Mesenchymal stem cell (in vitro differentiated cells and primary cell): Measurements from ENCODE around the gene UBB.

ENCODE experiments used
- DNase-seq: peaks from one replicate; pipeline ENCODE4 v3.0.0-alpha.2; 2013
- H2AFZ ChIP-seq: one replicate; pipeline ENCODE4 v1.6.1; 2013; ENCODE audit warnings: low read depth, mild to moderate bottlenecking, control low read depth, inconsistent platforms, low read length, moderate library complexity
- H2AK5ac ChIP-seq: 2 replicates; pipeline ENCODE4 v1.6.1; 2013; ENCODE audit warnings: low read length, moderate library complexity, mild to moderate bottlenecking, inconsistent platforms; ENCODE audit not compliant: severe bottlenecking
- H2BK120ac ChIP-seq: one replicate; pipeline ENCODE4 v1.6.1; 2013; ENCODE audit warnings: low read depth, mild to moderate bottlenecking, inconsistent platforms, low read length, moderate library complexity
- H2BK12ac ChIP-seq, 2 experiments: one replicate each; pipeline ENCODE4 v1.6.1; 2013; ENCODE audit warnings: inconsistent platforms in 2 of 2, low read length in 2 of 2, mild to moderate bottlenecking in 2 of 2, moderate library complexity in 2 of 2, control low read depth in 1 of 2
- H2BK15ac ChIP-seq: one replicate; pipeline ENCODE4 v1.6.1; 2013; ENCODE audit warnings: mild to moderate bottlenecking, low read depth, inconsistent platforms; ENCODE audit not compliant: poor library complexity, severe bottlenecking
- H2BK5ac ChIP-seq: 2 replicates; pipeline ENCODE4 v1.6.1; 2013; ENCODE audit warnings: low read depth, mild to moderate bottlenecking, low read length, control low read depth, inconsistent platforms; ENCODE audit not compliant: poor library complexity, severe bottlenecking
- H3K14ac ChIP-seq, 2 experiments: one replicate each; pipeline ENCODE4 v1.6.1; 2013; ENCODE audit warnings: inconsistent platforms in 2 of 2, low read length in 2 of 2, control low read depth in 1 of 2, mild to moderate bottlenecking in 1 of 2, moderate library complexity in 1 of 2
- H3K18ac ChIP-seq, 2 experiments: one replicate each; pipeline ENCODE4 v1.6.1; 2013; ENCODE audit warnings: inconsistent platforms in 2 of 2, low read length in 2 of 2, control low read depth in 1 of 2, low read depth in 1 of 2, mild to moderate bottlenecking in 1 of 2
- H3K23ac ChIP-seq, 2 experiments: one replicate each; pipeline ENCODE4 v1.6.1; 2013; ENCODE audit warnings: inconsistent platforms in 2 of 2, low read length in 2 of 2, mild to moderate bottlenecking in 2 of 2, moderate library complexity in 2 of 2, control low read depth in 1 of 2
- H3K27ac ChIP-seq: 2 replicates; pipeline ENCODE4 v1.5.1; 2013; ENCODE audit warnings: mild to moderate bottlenecking, moderate library complexity, low read length, control low read depth, inconsistent platforms; ENCODE audit not compliant: poor library complexity, severe bottlenecking
- H3K27me3 ChIP-seq, 2 experiments: 2 replicates each; pipeline versions ENCODE4 v1.6.1 to v1.7.0; 2013; ENCODE audit warnings: low read length in 2 of 2, mild to moderate bottlenecking in 2 of 2, moderate library complexity in 2 of 2, control low read depth in 1 of 2, inconsistent platforms in 1 of 2; ENCODE audit not compliant: control insufficient read depth in 1 of 2, insufficient read depth in 1 of 2
- H3K36me3 ChIP-seq, 2 experiments: 2 replicates each; pipeline versions ENCODE4 v1.6.1 to v1.7.0; 2013; ENCODE audit warnings: low read length in 2 of 2, control low read depth in 1 of 2, inconsistent platforms in 1 of 2, low read depth in 1 of 2, mild to moderate bottlenecking in 1 of 2; ENCODE audit not compliant: insufficient read depth in 2 of 2, control insufficient read depth in 1 of 2
- H3K4ac ChIP-seq, 2 experiments: one replicate each; pipeline ENCODE4 v1.6.1; 2013; ENCODE audit warnings: inconsistent platforms in 2 of 2, low read length in 2 of 2, mild to moderate bottlenecking in 2 of 2, moderate library complexity in 2 of 2, control low read depth in 1 of 2, low read depth in 1 of 2
- H3K4me1 ChIP-seq: 2 replicates; pipeline ENCODE4 v1.6.1; 2013; ENCODE audit warnings: low read depth, low read length, control low read depth; ENCODE audit not compliant: control insufficient read depth, insufficient read depth
- H3K4me2 ChIP-seq: 2 replicates; pipeline ENCODE4 v1.6.1; 2013; ENCODE audit warnings: low read length, mild to moderate bottlenecking, inconsistent platforms; ENCODE audit not compliant: poor library complexity, severe bottlenecking
- H3K4me3 ChIP-seq, 2 experiments: 2 replicates each; pipeline versions ENCODE4 v1.5.1 to v1.7.0; 2013; ENCODE audit warnings: low read length in 2 of 2, mild to moderate bottlenecking in 2 of 2, control low read depth in 1 of 2, low read depth in 1 of 2; ENCODE audit not compliant: insufficient read depth in 1 of 2
- H3K79me1 ChIP-seq: replicated peaks from 2 replicates; pipeline ENCODE4 v1.6.1; 2013; ENCODE audit warnings: mild to moderate bottlenecking, control low read depth, low read length, inconsistent platforms; ENCODE audit not compliant: poor library complexity, severe bottlenecking
- H3K9ac ChIP-seq: 2 replicates; pipeline ENCODE4 v1.7.0; 2013; ENCODE audit warnings: mild to moderate bottlenecking, low read length, moderate library complexity
- H3K9me3 ChIP-seq: 2 replicates; pipeline ENCODE4 v1.7.0; 2013; ENCODE audit warnings: mild to moderate bottlenecking, low read length; ENCODE audit not compliant: control insufficient read depth
- H4K8ac ChIP-seq: one replicate; pipeline ENCODE4 v1.6.1; 2013; ENCODE audit warnings: inconsistent platforms, mild to moderate bottlenecking, low read length, moderate library complexity
- H4K91ac ChIP-seq: one replicate; pipeline ENCODE4 v1.6.1; 2013; ENCODE audit warnings: mild to moderate bottlenecking, low read length, inconsistent platforms
- WGBS: methylation state at CpG from one replicate; pipeline ENCODE4 v1.1.7; 2013; ENCODE audit warnings: mixed read lengths; 5-methylcytosine and 5-hydroxymethylcytosine counted together

The UBB gene

GRCh38 chr17:16348586-16348985, 32.3 kb upstream of the UBB start:
- H2AK5ac ChIP-seq = no peak overlapping the region
- H3K23ac ChIP-seq = no peak overlapping the region
- H2BK5ac ChIP-seq = no peak overlapping the region
- no peak overlapping the region for H4K8ac ChIP-seq
- H2BK15ac ChIP-seq = no peak overlapping the region
- H3K4me3 ChIP-seq = no peak overlapping the region
- no peak overlapping the region for H2BK12ac ChIP-seq
- no peak overlapping the region for H3K4ac ChIP-seq
- no peak overlapping the region for H3K27ac ChIP-seq
- H2BK120ac ChIP-seq = no peak overlapping the region
- WGBS = 96% methylated on average over 6 of the region's 6 CpGs
- H3K14ac ChIP-seq = no peak overlapping the region
- H3K4me1 ChIP-seq = peaks cover 9% of the 10 kb centered on the region
- peaks cover 12% of the 10 kb centered on the region for H3K79me1 ChIP-seq
- no peaks in the 10 kb centered on the region for H3K27me3 ChIP-seq
- no peak overlapping the region for H4K91ac ChIP-seq
- no peak overlapping the region for H2AFZ ChIP-seq
- no peak overlapping the region for H3K4me2 ChIP-seq
- H3K36me3 ChIP-seq = peaks cover 18 to 24% of the 10 kb centered on the region in 2 experiments
- no peak for DNase-seq
- no peaks in the 10 kb centered on the region for H3K9me3 ChIP-seq
- no peak overlapping the region for H3K18ac ChIP-seq
- H3K9ac ChIP-seq = no peak overlapping the region

- no peak overlapping the region for H2BK15ac ChIP-seq
- peaks cover 12 to 16% of the 10 kb centered on the region in 2 experiments for H3K36me3 ChIP-seq
- H2AFZ ChIP-seq = no peak overlapping the region
- no peak overlapping the region for H3K4me2 ChIP-seq
- no peak overlapping the region for H2BK120ac ChIP-seq
- H3K79me1 ChIP-seq = peaks cover 13% of the 10 kb centered on the region
- no peak overlapping the region for H3K18ac ChIP-seq
- H2BK5ac ChIP-seq = no peak overlapping the region
- peaks cover 10% of the 10 kb centered on the region for H3K4me1 ChIP-seq
- no peaks in the 10 kb centered on the region for H3K9me3 ChIP-seq
- H2BK12ac ChIP-seq = no peak overlapping the region
- H3K4me3 ChIP-seq = no peak overlapping the region
- no peak overlapping the region for H2AK5ac ChIP-seq
- no peak overlapping the region for H3K14ac ChIP-seq
- H3K23ac ChIP-seq = no peak overlapping the region
- H4K91ac ChIP-seq = no peak overlapping the region
- H3K4ac ChIP-seq = no peak overlapping the region
- H3K27ac ChIP-seq = no peak overlapping the region
- H3K27me3 ChIP-seq = no peaks in the 10 kb centered on the region
- DNase-seq = no peak
- no peak overlapping the region for H3K9ac ChIP-seq
- no peak overlapping the region for H4K8ac ChIP-seq
- WGBS = 96% methylated on average over 5 of the region's 5 CpGs
Observed at GRCh38 chr17:16349431-16349830, 31.5 kb upstream of the UBB start.

GRCh38 chr17:16351831-16352230, 29.1 kb upstream of the UBB start:
- Histone ChIP-seq H2BK5ac (no peak overlapping the region), H2BK12ac (no peak overlapping the region), H3K14ac (no peak overlapping the region), H3K36me3 (peaks cover 12 to 13% of the 10 kb centered on the region in 2 experiments), H3K4me1 (peaks cover 10% of the 10 kb centered on the region), H3K23ac (no peak overlapping the region), H3K9ac (peak overlapping the region; percentile 71), H3K18ac (no peak overlapping the region), H2AK5ac (no peak overlapping the region), H4K91ac (no peak overlapping the region), H4K8ac (no peak overlapping the region), H3K4me2 (peak overlapping the region; percentile 98), H3K27ac (peak overlapping the region; percentile 14), H3K9me3 (no peaks in the 10 kb centered on the region), H2AFZ (no peak overlapping the region), H2BK120ac (no peak overlapping the region), H3K4me3 (peak overlapping the region in 1 of 2 experiments; percentile 79), H3K4ac (peak overlapping the region in 1 of 2 experiments; percentile 32), H3K79me1 (peaks cover 13% of the 10 kb centered on the region), H2BK15ac (no peak overlapping the region), H3K27me3 (no peaks in the 10 kb centered on the region)
- peak; percentile 30 for DNase-seq
- 0% methylated on average over 3 of the region's 10 CpGs for WGBS

GRCh38 chr17:16352303-16352666, 28.6 kb upstream of the UBB start:
- Histone ChIP-seq H3K27ac (peak overlapping the region; percentile 14), H3K4me3 (peak overlapping the region; percentile 68 to 79), H3K4me1 (peaks cover 10% of the 10 kb centered on the region), H3K14ac (no peak overlapping the region), H3K18ac (peak overlapping the region in 1 of 2 experiments; percentile 28), H3K4me2 (peak overlapping the region; percentile 98), H3K9me3 (no peaks in the 10 kb centered on the region), H3K27me3 (no peaks in the 10 kb centered on the region), H2BK120ac (peak overlapping the region; percentile 49), H3K23ac (peak overlapping the region in 1 of 2 experiments; percentile 57), H3K4ac (peak overlapping the region in 1 of 2 experiments; percentile 32), H2BK5ac (no peak overlapping the region), H3K36me3 (peaks cover 11 to 12% of the 10 kb centered on the region in 2 experiments), H2AK5ac (no peak overlapping the region), H4K8ac (no peak overlapping the region), H3K79me1 (peaks cover 12% of the 10 kb centered on the region), H3K9ac (peak overlapping the region; percentile 71), H2AFZ (no peak overlapping the region), H2BK15ac (no peak overlapping the region), H4K91ac (no peak overlapping the region), H2BK12ac (no peak overlapping the region)
- under 1% methylated on average over 25 of the region's 25 CpGs for WGBS
- DNase-seq = peak; percentile 53
